Measurements from ENCODE around the gene DDX41.

DNA sequence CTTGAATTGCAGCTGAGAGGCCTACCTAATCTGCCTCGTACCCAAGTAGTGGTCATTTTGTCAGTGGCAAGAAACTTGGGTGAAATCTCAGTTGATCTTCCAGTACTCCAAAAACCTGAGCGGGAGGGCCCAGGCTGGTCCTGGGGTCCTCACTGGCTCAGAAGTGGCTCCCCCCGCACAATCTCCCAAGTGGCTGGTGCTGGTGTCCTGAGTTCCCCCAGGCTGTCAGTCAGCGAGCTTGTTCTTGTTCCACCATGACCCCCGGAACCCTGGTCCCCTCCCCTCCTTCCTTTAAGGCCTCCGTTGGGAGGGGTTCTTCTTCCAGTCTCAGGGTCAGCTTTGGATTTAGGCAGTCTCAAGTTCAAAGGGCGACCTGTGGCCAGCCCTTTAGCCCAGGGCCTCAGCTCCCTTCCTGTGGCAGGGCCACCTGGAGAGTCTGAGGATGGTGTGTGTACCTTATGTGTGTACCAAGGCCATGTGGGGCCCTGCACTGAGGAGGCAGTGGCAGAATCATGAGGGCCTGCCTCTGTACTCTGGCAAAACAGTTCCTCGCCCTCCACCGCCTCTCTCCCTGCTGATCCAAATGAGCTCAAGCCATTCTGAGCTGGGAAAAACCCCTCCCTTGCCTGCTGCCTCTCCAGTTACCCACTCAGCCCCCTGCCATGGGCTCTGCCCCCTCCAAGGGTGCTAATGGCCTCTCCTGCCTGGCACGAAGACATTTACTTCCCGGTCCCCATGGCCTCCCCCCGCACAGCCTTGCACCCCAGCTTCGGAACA is 38.9 kb downstream of the DDX41 start:
- TF ChIP-seq EZH2 (IDR thresholded peaks at IDR 0.05; ENCODE audit: insufficient read depth, poor library complexity, severe bottlenecking) (no peak), EZH2phosphoT487 (IDR thresholded peaks at IDR 0.05; ENCODE audit: insufficient read depth, low read depth) (no peak)

All from GM23248 (cell line).